Upper lobe of left lung (tissue), 6 donors: ENCODE results near the gene GABRA5. TPM values are rescaled to one million over a fixed set of nuclear protein-coding genes. Genes with fewer than 3 reads are reported as not detected.

ENCODE experiments used
- ATAC-seq, 2 donors: fragments of 200-7000 bp; cut with Tn5 transposase; one replicate each; pipeline ENCODE4 v1.9.1; 2022; ENCODE audit warnings: mild to moderate bottlenecking in 2 of 2, moderate library complexity in 2 of 2; ENCODE audit not compliant: low FRiP score in 2 of 2
- DNase-seq, 2 donors: peaks; one replicate each; pipeline ENCODE4 v3.0.0-alpha.2; 2019 to 2020
- H3K27ac ChIP-seq, 4 donors: fragments of 200-600 bp; sonication (generic); one replicate each; pipeline ENCODE4 v1.5.1; 2016 to 2019
- H3K27me3 ChIP-seq, 4 donors: fragments of 200-600 bp; sonication (generic); one replicate each; pipeline ENCODE4 v1.5.1; 2017 to 2019
- H3K36me3 ChIP-seq, 4 donors: fragments of 200-600 bp; sonication (generic); one replicate each; pipeline ENCODE4 v1.5.1; 2016 to 2019
- H3K4me1 ChIP-seq, 4 donors: fragments of 200-600 bp; sonication (generic); one replicate each; pipeline ENCODE4 v1.5.1; 2018 to 2019
- H3K4me3 ChIP-seq, 4 donors: fragments of 200-600 bp; sonication (generic); one replicate each; pipeline ENCODE4 v1.5.1; 2017 to 2019; ENCODE audit warnings: mild to moderate bottlenecking in 2 of 4, moderate library complexity in 1 of 4
- H3K9me3 ChIP-seq, 4 donors: fragments of 200-600 bp; sonication (generic); one replicate each; pipeline ENCODE4 v1.5.1; 2018 to 2019
- EP300 ChIP-seq, 4 donors: sonication (generic); formaldehyde crosslinking; IDR thresholded peaks; one replicate each; pipeline ENCODE4 v1.5.1; 2017; ENCODE audit warnings: antibody characterized with exemption in 4 of 4, control low read depth in 2 of 4
- POLR2A ChIP-seq, 4 donors: fragments of 450-650 bp; IDR thresholded peaks; one replicate each; pipeline ENCODE4 v1.5.1; 2016 to 2017; ENCODE audit warnings: antibody characterized with exemption in 4 of 4, mild to moderate bottlenecking in 2 of 4
- POLR2AphosphoS5 ChIP-seq, 2 donors: sonication (generic); formaldehyde crosslinking; IDR thresholded peaks; one replicate each; pipeline ENCODE4 v1.5.1; 2017; ENCODE audit warnings: antibody characterized with exemption in 2 of 2
- WGBS, 2 donors: methylation state at CpG; one replicate each; pipeline ENCODE4 v1.1.5; 2017 to 2018; 5-methylcytosine and 5-hydroxymethylcytosine counted together
- total RNA-seq, 6 donors: library from RNA; depleted of rRNA in 4 of 6; stranded (reverse); fragments of >200 nt in 4 of 6; gene quantifications; one replicate each; pipeline versions ENCODE4 v1.1.0 to v1.2.1, GENCODE V29; 2016 to 2021
- TF ChIP-seq, protein P1 (sequence below), 6 experiments: fragments of 450-650 bp in 4 of 6; fragments of 200-600 bp in 2 of 6; sonication (generic) in 2 of 6; IDR thresholded peaks; one replicate each; pipeline ENCODE4 v1.5.1; 2016 to 2019; ENCODE audit warnings: antibody characterized with exemption in 6 of 6
- donor health status: DM: no; HTN: no; CAD: no; lungs with moderate emphysema.
- donor health status: DM: no; HTN: yes; CAD: no; lungs with severe emphysema.

GABRA5 gene
- total RNA-seq, 6 donors from 2014 or later, result 0.30 TPM; not detected in 5

DNA sequence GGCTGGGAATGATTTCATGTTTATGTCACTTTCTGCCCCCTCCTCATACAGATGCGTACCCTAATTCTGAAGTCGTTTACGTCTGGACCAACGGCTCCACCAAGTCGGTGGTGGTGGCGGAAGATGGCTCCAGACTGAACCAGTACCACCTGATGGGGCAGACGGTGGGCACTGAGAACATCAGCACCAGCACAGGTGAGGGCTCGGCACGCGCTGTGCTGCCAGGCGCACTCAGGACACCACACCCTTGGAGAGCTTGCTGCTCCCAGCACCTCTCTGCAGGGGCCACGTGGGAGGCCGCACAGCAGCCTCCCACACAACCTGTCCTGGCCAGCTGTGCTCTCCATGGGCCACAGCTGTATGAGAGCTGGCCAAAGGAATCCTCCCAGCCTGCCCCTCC, 70.3 kb downstream of the GABRA5 start:
- Histone ChIP-seq H3K9me3 (no peaks in the 10 kb centered on the region), H3K4me1 (no peaks in the 10 kb centered on the region), H3K4me3 (no peak overlapping the region), H3K27me3 (no peaks in the 10 kb centered on the region), H3K36me3 (no peaks in the 10 kb centered on the region), H3K27ac (no peak overlapping the region)
- DNase-seq (peak in 1 of 2 donors; percentile 64), ATAC-seq (no peak)
- TF ChIP-seq POLR2AphosphoS5 (IDR thresholded peaks at IDR 0.05) (no peak), EP300 (IDR thresholded peaks at IDR 0.05) (no peak), POLR2A (IDR thresholded peaks at IDR 0.05) (no peak)
- TF ChIP-seq, protein P1, sequence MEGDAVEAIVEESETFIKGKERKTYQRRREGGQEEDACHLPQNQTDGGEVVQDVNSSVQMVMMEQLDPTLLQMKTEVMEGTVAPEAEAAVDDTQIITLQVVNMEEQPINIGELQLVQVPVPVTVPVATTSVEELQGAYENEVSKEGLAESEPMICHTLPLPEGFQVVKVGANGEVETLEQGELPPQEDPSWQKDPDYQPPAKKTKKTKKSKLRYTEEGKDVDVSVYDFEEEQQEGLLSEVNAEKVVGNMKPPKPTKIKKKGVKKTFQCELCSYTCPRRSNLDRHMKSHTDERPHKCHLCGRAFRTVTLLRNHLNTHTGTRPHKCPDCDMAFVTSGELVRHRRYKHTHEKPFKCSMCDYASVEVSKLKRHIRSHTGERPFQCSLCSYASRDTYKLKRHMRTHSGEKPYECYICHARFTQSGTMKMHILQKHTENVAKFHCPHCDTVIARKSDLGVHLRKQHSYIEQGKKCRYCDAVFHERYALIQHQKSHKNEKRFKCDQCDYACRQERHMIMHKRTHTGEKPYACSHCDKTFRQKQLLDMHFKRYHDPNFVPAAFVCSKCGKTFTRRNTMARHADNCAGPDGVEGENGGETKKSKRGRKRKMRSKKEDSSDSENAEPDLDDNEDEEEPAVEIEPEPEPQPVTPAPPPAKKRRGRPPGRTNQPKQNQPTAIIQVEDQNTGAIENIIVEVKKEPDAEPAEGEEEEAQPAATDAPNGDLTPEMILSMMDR (IDR thresholded peaks at IDR 0.05), result no peak
- WGBS, 2 donors, result 90 to 94% methylated on average over 11 to 12 of the region's 13 CpGs

DNA sequence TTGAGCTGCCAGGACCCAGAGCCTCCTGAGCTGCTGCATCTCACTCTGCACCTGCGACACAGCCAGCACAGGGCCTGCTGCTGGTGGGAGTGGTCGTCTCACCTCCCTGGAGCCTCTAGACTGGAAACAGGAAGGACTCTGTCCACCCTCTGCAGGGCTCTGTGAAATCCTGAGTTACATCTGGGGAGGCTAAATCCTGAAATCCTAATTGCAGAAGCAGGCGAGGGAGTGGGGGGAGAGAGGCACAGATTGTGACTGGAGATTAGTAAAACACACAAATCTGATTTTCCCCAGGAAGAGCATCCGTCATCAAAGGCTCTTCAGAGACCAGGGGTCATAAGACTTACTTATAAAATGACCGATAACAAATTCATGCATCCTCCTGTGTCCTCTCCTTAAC, 72.5 kb downstream of the GABRA5 start:
- Histone ChIP-seq H3K36me3 (no peaks in the 10 kb centered on the region), H3K4me3 (no peak overlapping the region), H3K4me1 (no peaks in the 10 kb centered on the region), H3K27me3 (no peaks in the 10 kb centered on the region), H3K9me3 (no peaks in the 10 kb centered on the region), H3K27ac (no peak overlapping the region)
- WGBS, 2 donors, result 71 to 78% methylated on average over 3 to 5 of the region's 5 CpGs
- no peak for ATAC-seq
- TF ChIP-seq POLR2AphosphoS5 (IDR thresholded peaks at IDR 0.05), result no peak
- TF ChIP-seq EP300 (IDR thresholded peaks at IDR 0.05), result no peak
- TF ChIP-seq, protein P1 (IDR thresholded peaks at IDR 0.05), result no peak
- no peak for TF ChIP-seq POLR2A (IDR thresholded peaks at IDR 0.05)
- no peak for DNase-seq

DNA sequence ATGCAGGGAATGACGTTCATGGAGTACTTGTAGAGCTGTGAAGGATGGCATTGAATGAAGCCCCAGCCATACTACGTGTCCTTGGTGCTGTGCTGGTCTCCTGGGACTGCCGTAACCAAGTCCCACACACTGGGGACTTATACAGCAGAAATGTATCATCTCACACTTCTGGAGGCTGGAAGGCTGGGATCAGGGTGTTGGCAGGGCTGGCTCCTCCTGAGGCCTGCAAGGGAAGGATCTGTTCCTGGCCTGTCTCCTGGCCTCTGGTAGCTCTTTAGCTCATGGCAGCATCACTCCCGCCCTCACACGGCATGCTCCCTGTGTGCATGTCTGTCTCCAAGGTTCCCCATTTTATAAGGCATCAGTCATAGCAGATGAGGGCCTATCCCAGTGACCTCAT, 74.6 kb downstream of the GABRA5 start:
- 84 to 85% methylated on average over 5 of the region's 5 CpGs for WGBS, 2 donors
- Histone ChIP-seq H3K27me3 (no peaks in the 10 kb centered on the region), H3K4me1 (no peaks in the 10 kb centered on the region), H3K9me3 (no peaks in the 10 kb centered on the region), H3K36me3 (no peaks in the 10 kb centered on the region), H3K27ac (no peak overlapping the region), H3K4me3 (no peak overlapping the region)
- no peak for ATAC-seq
- DNase-seq, result no peak
- no peak for TF ChIP-seq EP300 (IDR thresholded peaks at IDR 0.05)
- TF ChIP-seq, protein P1 (IDR thresholded peaks at IDR 0.05), result no peak
- no peak for TF ChIP-seq POLR2AphosphoS5 (IDR thresholded peaks at IDR 0.05)
- no peak for TF ChIP-seq POLR2A (IDR thresholded peaks at IDR 0.05)

DNA sequence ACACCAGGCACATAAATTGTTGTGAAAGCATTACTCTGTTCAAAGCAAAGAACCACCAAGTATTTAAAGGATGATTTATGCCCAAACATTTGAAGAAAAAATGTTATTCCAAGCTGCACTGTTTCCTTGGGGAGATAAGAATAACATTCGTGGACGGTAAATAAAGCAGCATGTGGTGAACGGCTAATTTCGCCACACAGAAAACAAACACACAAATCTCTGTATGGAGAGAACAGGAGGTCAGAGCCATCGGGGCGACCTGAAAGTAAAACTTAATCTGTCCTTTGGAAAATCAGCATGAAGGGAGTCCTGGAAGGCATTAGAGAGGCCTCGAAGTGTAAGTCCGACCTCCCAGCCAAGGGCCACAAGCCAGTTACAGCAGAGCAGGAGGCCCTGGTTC, 77.0 kb downstream of the GABRA5 start:
- H3K4me1 ChIP-seq, result no peaks in the 10 kb centered on the region
- WGBS, 2 donors, result 59 to 62% methylated on average over 8 of the region's 8 CpGs
- no peak overlapping the region for H3K27ac ChIP-seq
- no peak for DNase-seq
- no peaks in the 10 kb centered on the region for H3K36me3 ChIP-seq
- no peaks in the 10 kb centered on the region for H3K27me3 ChIP-seq
- ATAC-seq, result no peak
- TF ChIP-seq POLR2AphosphoS5 (IDR thresholded peaks at IDR 0.05) (no peak), EP300 (IDR thresholded peaks at IDR 0.05) (no peak), POLR2A (IDR thresholded peaks at IDR 0.05) (no peak)
- TF ChIP-seq, protein P1 (IDR thresholded peaks at IDR 0.05), result no peak
- no peak overlapping the region for H3K4me3 ChIP-seq
- no peaks in the 10 kb centered on the region for H3K9me3 ChIP-seq

DNA sequence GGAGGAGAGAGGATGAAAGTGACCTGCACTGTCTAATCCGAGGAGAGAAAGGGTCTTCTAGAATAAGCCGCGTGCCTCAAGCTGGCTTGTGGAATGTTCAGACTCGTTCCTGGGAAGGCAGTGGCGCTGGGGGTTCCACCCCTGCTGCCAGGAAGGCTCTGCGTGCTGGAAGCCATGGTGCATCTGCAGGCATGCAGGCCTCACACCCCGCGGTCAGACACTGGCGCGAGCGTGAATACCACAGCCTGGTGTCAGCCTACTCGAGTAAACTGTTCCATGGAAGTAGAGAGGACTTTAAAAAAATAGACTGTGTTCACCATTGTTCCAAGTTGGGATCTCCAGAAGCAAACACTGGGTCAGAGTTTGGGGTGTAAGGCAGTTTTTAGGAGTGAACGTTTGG, 78.2 kb downstream of the GABRA5 start:
- H3K4me3 ChIP-seq, result no peak overlapping the region
- H3K9me3 ChIP-seq, result no peaks in the 10 kb centered on the region
- ATAC-seq (no peak), DNase-seq (peak in 1 of 2 donors; percentile 57)
- no peaks in the 10 kb centered on the region for H3K27me3 ChIP-seq
- no peaks in the 10 kb centered on the region for H3K36me3 ChIP-seq
- TF ChIP-seq, protein P1 (IDR thresholded peaks at IDR 0.05), result no peak
- TF ChIP-seq POLR2A (IDR thresholded peaks at IDR 0.05) (no peak), POLR2AphosphoS5 (IDR thresholded peaks at IDR 0.05) (no peak), EP300 (IDR thresholded peaks at IDR 0.05) (no peak)
- 80 to 86% methylated on average over 12 to 13 of the region's 13 CpGs for WGBS, 2 donors
- no peaks in the 10 kb centered on the region for H3K4me1 ChIP-seq
- H3K27ac ChIP-seq, result no peak overlapping the region
